ENCODE data around the gene NRG2.

- TF ChIP-seq POLR2AphosphoS5 (IDR thresholded peaks at IDR 0.05; ENCODE audit: borderline replicate concordance, low read depth, low read length) = no peak
- TF ChIP-seq EZH2 (IDR thresholded peaks at IDR 0.05) = no peak
- no peak for TF ChIP-seq FOXP2 (optimal IDR thresholded peaks at IDR 0.05; ENCODE audit: control extremely low read depth, extremely low read length, insufficient read depth)
Measured at GRCh38 chr5:139828207-139828895, 214.7 kb downstream of the NRG2 start.

All from SK-N-MC (cell line).